Stimulated activated naive B cell treated with anti-CD40 and anti-IgM and Interleukin-4, amounts not matched to agents 10 μg/mL and 1 μg/mL and 100 μg/mL, for 72 hours (primary cell): ENCODE data around the gene GSTT2.
"Not testable (repeated sequence)": the region's sequence is repeated elsewhere in the genome, so short reads cannot be mapped to it uniquely, and the experiment has no call there.

Experiments used
- ATAC-seq, 2 donors: fragments of 150-1000 bp; cut with Tn5 transposase; replicated peaks; 2 replicates each; pipeline ENCODE4 v1.10.0; 2021; ENCODE audit warnings: moderate library complexity in 1 of 2
- DNase-seq: peaks from one replicate; pipeline ENCODE4 v3.0.0; 2021
- H3K27ac Mint-ChIP-seq: one replicate; pipeline ENCODE4 v1.8.0; 2022; ENCODE audit warnings: mild to moderate bottlenecking, mixed read lengths
- H3K27me3 Mint-ChIP-seq, 2 donors: one replicate each; pipeline ENCODE4 v1.8.0; 2022; ENCODE audit warnings: mixed read lengths in 2 of 2
- H3K36me3 Mint-ChIP-seq, 2 donors: one replicate each; pipeline ENCODE4 v1.8.0; 2022; ENCODE audit warnings: mixed read lengths in 2 of 2, mild to moderate bottlenecking in 1 of 2
- H3K4me1 Mint-ChIP-seq, 2 donors: one replicate each; pipeline ENCODE4 v1.8.0; 2022; ENCODE audit warnings: mixed read lengths in 2 of 2, mild to moderate bottlenecking in 1 of 2
- H3K4me3 Mint-ChIP-seq, 2 donors: one replicate each; pipeline ENCODE4 v1.8.0; 2022; ENCODE audit warnings: mild to moderate bottlenecking in 2 of 2, mixed read lengths in 2 of 2, moderate library complexity in 1 of 2
- H3K9me3 Mint-ChIP-seq, 2 donors: one replicate each; pipeline ENCODE4 v1.8.0; 2022; ENCODE audit warnings: mixed read lengths in 2 of 2, mild to moderate bottlenecking in 1 of 2

GSTT2 gene

GRCh38 chr22:23966094-23966493, 13.8 kb upstream of the GSTT2 start:
- peak; percentile 70 for ATAC-seq
- H3K9me3 Mint-ChIP-seq, DNase-seq, H3K27me3 Mint-ChIP-seq, H3K27ac Mint-ChIP-seq, H3K4me3 Mint-ChIP-seq: not testable (repeated sequence)
- Mint-ChIP-seq H3K36me3 (peaks cover 18 to 21% of the 10 kb centered on the region in 2 donors), H3K4me1 (peaks cover 13 to 14% of the 10 kb centered on the region in 2 donors)

GRCh38 chr22:23966568-23966967, 13.4 kb upstream of the GSTT2 start, which contains the start of gene DDTL:
Gene DDTL (plus strand): TSS chr22:23966888. CDS start chr22:23966915, 27 bp downstream.
- ATAC-seq = peak; percentile 95 to 98
- Mint-ChIP-seq H3K4me1 (peaks cover 13 to 18% of the 10 kb centered on the region in 2 donors), H3K36me3 (peaks cover 18 to 25% of the 10 kb centered on the region in 2 donors)
- H3K9me3 Mint-ChIP-seq, DNase-seq, H3K4me3 Mint-ChIP-seq, H3K27ac Mint-ChIP-seq, H3K27me3 Mint-ChIP-seq: not testable (repeated sequence)

- peaks cover 17 to 23% of the 10 kb centered on the region in 2 donors for H3K4me1 Mint-ChIP-seq
- H3K9me3 Mint-ChIP-seq = no peaks in the 10 kb centered on the region
- peaks cover 22 to 29% of the 10 kb centered on the region in 2 donors for H3K36me3 Mint-ChIP-seq
- peak overlapping the region; percentile 27 for H3K27ac Mint-ChIP-seq
- H3K4me3 Mint-ChIP-seq = no peak overlapping the region
- DNase-seq = no peak
- ATAC-seq = no peak
- H3K27me3 Mint-ChIP-seq = no peaks in the 10 kb centered on the region
Observed at GRCh38 chr22:23969071-23969470, 10.9 kb upstream of the GSTT2 start.

GRCh38 chr22:23970201-23970641, 9.7 kb upstream of the GSTT2 start:
- Mint-ChIP-seq H3K4me1 (peaks cover 17 to 23% of the 10 kb centered on the region in 2 donors), H3K27ac (no peak overlapping the region), H3K4me3 (peak overlapping the region in 1 of 2 donors; percentile 4), H3K27me3 (no peaks in the 10 kb centered on the region), H3K9me3 (no peaks in the 10 kb centered on the region), H3K36me3 (peaks cover 22 to 29% of the 10 kb centered on the region in 2 donors)
- DNase-seq (no peak), ATAC-seq (no peak)

GRCh38 chr22:23970816-23971486, 9.0 kb upstream of the GSTT2 start:
- Mint-ChIP-seq H3K27ac (no peak overlapping the region), H3K4me3 (no peak overlapping the region), H3K27me3 (no peaks in the 10 kb centered on the region), H3K9me3 (no peaks in the 10 kb centered on the region), H3K4me1 (peaks cover 17 to 23% of the 10 kb centered on the region in 2 donors), H3K36me3 (peaks cover 22 to 29% of the 10 kb centered on the region in 2 donors)
- DNase-seq (no peak), ATAC-seq (no peak)

GRCh38 chr22:23971927-23972326, 8.0 kb upstream of the GSTT2 start:
- H3K9me3 Mint-ChIP-seq, DNase-seq, ATAC-seq, H3K27ac Mint-ChIP-seq, H3K27me3 Mint-ChIP-seq: not testable (repeated sequence)
- Mint-ChIP-seq H3K36me3 (peaks cover 22 to 29% of the 10 kb centered on the region in 2 donors), H3K4me3 (peak overlapping the region; percentile 28 to 37), H3K4me1 (peaks cover 17 to 23% of the 10 kb centered on the region in 2 donors)

GRCh38 chr22:23974345-23974744, 5.6 kb upstream of the GSTT2 start, which contains the start of gene DDT:
Gene DDT (minus strand): TSS chr22:23974441. CDS start chr22:23974414, 27 bp downstream.
- H3K9me3 Mint-ChIP-seq, DNase-seq, H3K4me3 Mint-ChIP-seq, H3K27me3 Mint-ChIP-seq, H3K27ac Mint-ChIP-seq: not testable (repeated sequence)
- Mint-ChIP-seq H3K36me3 (peaks cover 18 to 26% of the 10 kb centered on the region in 2 donors), H3K4me1 (peaks cover 13 to 23% of the 10 kb centered on the region in 2 donors)
- peak; percentile 95 to 97 for ATAC-seq

- DNase-seq, H3K9me3 Mint-ChIP-seq, H3K27ac Mint-ChIP-seq, H3K27me3 Mint-ChIP-seq, H3K4me3 Mint-ChIP-seq: not testable (repeated sequence)
- Mint-ChIP-seq H3K4me1 (peaks cover 10 to 21% of the 10 kb centered on the region in 2 donors), H3K36me3 (peaks cover 12 to 20% of the 10 kb centered on the region in 2 donors)
- ATAC-seq = peak; percentile 71
Observed at GRCh38 chr22:23974836-23975352, 5.0 kb upstream of the GSTT2 start.

- ATAC-seq, H3K36me3 Mint-ChIP-seq: not testable (repeated sequence)
Observed at GRCh38 chr22:23977304-23977703, 2.6 kb upstream of the GSTT2 start.

GRCh38 chr22:23980567-23980966, 633 bp downstream of the GSTT2 start:
- ATAC-seq, H3K9me3 Mint-ChIP-seq: not testable (repeated sequence)

More at GRCh38 chr22:23977304-23977703, 2.6 kb upstream of the GSTT2 start:
- not testable (repeated sequence) for H3K4me3 Mint-ChIP-seq, H3K27ac Mint-ChIP-seq, H3K4me1 Mint-ChIP-seq, DNase-seq, H3K27me3 Mint-ChIP-seq, H3K9me3 Mint-ChIP-seq

GRCh38 chr22:23984430-23984829, 4.5 kb downstream of the GSTT2 start:
- DNase-seq (peak; percentile 26), ATAC-seq (peak; percentile 79 to 88)
- H3K4me3 Mint-ChIP-seq = no peak overlapping the region
- H3K36me3 Mint-ChIP-seq = no peaks in the 10 kb centered on the region
- peaks cover 0 to 3% of the 10 kb centered on the region in 2 donors for H3K9me3 Mint-ChIP-seq
- H3K4me1 Mint-ChIP-seq = peaks cover 2 to 5% of the 10 kb centered on the region in 2 donors
- no peak overlapping the region for H3K27ac Mint-ChIP-seq
- peaks cover 3 to 5% of the 10 kb centered on the region in 2 donors for H3K27me3 Mint-ChIP-seq

More at GRCh38 chr22:23980567-23980966, 633 bp downstream of the GSTT2 start:
- H3K27ac Mint-ChIP-seq, H3K4me3 Mint-ChIP-seq, H3K4me1 Mint-ChIP-seq, H3K36me3 Mint-ChIP-seq, H3K27me3 Mint-ChIP-seq, DNase-seq: not testable (repeated sequence)

GRCh38 chr22:23986089-23986488, 6.2 kb downstream of the GSTT2 start:
- not testable (repeated sequence) for H3K9me3 Mint-ChIP-seq, DNase-seq, H3K36me3 Mint-ChIP-seq, ATAC-seq, H3K27ac Mint-ChIP-seq, H3K4me3 Mint-ChIP-seq, H3K27me3 Mint-ChIP-seq, H3K4me1 Mint-ChIP-seq

- not testable (repeated sequence) for H3K27ac Mint-ChIP-seq, H3K36me3 Mint-ChIP-seq, H3K9me3 Mint-ChIP-seq, DNase-seq, H3K4me1 Mint-ChIP-seq, H3K27me3 Mint-ChIP-seq, ATAC-seq, H3K4me3 Mint-ChIP-seq
Observed at GRCh38 chr22:23986538-23987178, 6.7 kb downstream of the GSTT2 start.

GRCh38 chr22:23989583-23990244, 9.8 kb downstream of the GSTT2 start:
- not testable (repeated sequence) for H3K36me3 Mint-ChIP-seq, H3K27me3 Mint-ChIP-seq, H3K9me3 Mint-ChIP-seq, DNase-seq, ATAC-seq, H3K27ac Mint-ChIP-seq, H3K4me1 Mint-ChIP-seq, H3K4me3 Mint-ChIP-seq
